SU-DHL-6 (cell line): ENCODE data around the gene GABRA4.

ENCODE experiments used
- CTCF ChIP-seq: fragments of 200-600 bp; sonication (generic); IDR thresholded peaks from one replicate; pipeline ENCODE4 v1.5.1; 2017; ENCODE audit warnings: antibody characterized with exemption, mild to moderate bottlenecking, low read length, moderate library complexity; ENCODE audit not compliant: insufficient read depth, poor library complexity, severe bottlenecking
- EZH2phosphoT487 ChIP-seq: fragments of 200-600 bp; sonication (generic), shearing (Covaris generic); conservative IDR thresholded peaks from 2 replicates; pipeline ENCODE4 v1.6.1; 2018; ENCODE audit warnings: mild to moderate bottlenecking, antibody characterized with exemption, low read length, moderate library complexity, mixed read lengths

GRCh38 chr4:47038263-47038662 is 44.9 kb upstream of the GABRA4 start:
- no peak for TF ChIP-seq CTCF
- TF ChIP-seq EZH2phosphoT487, result no peak
